Stimulated activated CD4-positive, alpha-beta T cell treated with anti-CD3 and anti-CD28 coated beads, Interleukin-2, amount 100 ng/mL, for 24 hours (primary cell): ENCODE measurements around the gene CBX1.
"Not testable (repeated sequence)": the region's sequence is repeated elsewhere in the genome, so short reads cannot be mapped to it uniquely, and the experiment has no call there.

ENCODE experiments used
- DNase-seq, 2 donors: peaks; one replicate each; pipeline ENCODE4 v3.0.0-alpha.2; 2020

CBX1 gene

GRCh38 chr17:48048384-48049126 lies 52.7 kb downstream of the CBX1 start:
- DNase-seq = peak; percentile 39 to 71

DNA sequence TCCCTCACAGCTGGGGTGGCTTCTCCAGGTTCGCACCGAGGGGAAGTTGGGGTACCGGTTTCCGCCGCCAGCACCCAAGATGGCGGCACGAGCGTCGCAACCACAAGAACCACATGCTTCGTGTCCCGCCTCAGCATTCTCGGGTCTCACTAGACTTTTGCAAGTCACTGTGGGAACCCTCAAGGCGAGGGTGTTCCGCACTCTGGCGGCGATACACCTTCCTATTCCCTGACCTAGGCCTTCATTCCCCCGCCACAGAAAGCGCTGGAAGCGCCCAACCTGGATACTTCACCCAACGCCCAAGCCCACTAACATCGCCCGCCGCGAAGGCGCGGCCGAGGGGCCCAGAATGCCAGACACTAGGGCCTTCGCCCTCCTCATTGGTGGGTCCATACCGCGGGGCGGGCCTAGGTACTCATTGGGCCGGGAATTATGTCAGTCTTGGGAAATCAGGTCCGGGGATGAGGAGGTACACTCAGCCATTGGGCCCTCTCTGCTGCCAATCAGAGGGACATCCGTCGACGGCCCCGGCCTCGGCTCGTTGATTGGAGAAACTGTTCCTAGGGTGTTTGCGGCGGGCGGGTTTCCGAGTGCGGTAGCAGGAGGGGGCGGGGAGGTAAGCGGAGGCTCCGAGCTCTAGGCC lies 53.4 kb downstream of the CBX1 start, which contains the start of gene NFE2L1:
TSS of gene NFE2L1 (plus strand) at position 619 of the 643 bp plus-strand sequence. CDS start 2,760 bp downstream, outside the sequence.
- DNase-seq = peak; percentile 96 to 98

DNA sequence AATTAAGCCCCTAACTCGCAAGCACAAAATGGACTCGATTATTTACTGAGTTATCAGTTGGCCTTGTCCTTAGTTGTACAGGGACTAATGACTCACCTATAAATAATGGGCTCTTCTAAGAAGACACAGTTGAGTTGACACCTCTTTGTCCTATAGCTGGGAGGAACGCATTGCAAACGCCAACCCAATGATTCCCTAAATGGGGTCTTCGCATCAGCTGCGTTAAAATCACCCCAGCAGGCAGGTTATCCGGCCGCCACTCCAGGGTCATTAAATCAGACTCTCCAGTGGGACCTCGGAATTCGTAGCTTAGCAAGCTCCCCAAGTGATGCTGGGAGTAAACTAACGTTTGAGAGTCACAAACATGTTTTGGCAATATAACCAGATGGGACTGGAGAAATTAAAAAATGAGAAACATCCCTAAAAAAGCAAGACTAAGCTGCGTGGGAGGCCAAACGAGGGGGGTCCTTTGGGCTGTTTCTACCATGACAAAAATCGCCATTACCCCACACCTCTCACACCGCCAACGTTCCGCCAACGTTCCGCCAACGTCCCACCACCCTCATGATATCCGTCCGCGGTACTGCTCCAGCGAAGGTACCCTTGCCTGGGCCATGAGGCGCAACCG lies 54.1 kb downstream of the CBX1 start:
- peak in 1 of 2 donors; percentile 36 for DNase-seq

- DNase-seq = no peak
These were observed 55.0 kb downstream of the CBX1 start for GRCh38 chr17:48046296-48046695.

DNA sequence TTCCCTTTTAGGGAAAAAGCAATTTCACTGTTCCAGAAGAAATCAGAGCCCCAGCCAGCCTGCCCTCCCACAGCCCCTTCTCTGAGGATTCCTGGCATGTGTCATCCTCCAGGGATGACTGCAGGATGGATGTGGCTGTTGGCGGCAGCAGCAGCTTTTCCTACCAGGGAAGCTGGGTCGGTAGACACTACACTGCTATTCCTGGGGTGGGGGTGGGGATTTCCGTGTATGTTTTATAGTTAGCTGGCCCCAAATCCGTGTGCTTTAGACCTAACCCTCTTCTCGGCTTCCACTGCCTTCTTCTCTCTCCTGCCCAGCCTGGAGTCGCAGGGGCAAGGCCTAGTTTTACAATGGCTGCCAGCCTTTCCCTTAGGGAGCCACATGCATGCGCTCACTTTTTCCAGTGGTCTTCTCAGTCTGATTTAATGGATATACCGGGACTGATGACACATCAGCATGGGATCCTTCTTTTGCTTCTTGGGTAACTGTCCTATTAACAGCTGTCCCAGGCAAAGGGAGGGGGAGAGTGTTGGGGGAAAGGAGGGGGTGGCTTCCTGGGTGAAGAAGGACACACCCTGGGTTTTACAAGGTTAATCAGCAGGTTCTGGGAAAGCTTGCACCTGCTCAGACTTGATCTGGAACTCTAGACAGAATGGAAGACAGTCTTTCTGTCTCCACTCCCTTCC lies 55.8 kb downstream of the CBX1 start:
- no peak for DNase-seq

GRCh38 chr17:48044851-48045250 lies 56.4 kb downstream of the CBX1 start:
- no peak for DNase-seq

DNA sequence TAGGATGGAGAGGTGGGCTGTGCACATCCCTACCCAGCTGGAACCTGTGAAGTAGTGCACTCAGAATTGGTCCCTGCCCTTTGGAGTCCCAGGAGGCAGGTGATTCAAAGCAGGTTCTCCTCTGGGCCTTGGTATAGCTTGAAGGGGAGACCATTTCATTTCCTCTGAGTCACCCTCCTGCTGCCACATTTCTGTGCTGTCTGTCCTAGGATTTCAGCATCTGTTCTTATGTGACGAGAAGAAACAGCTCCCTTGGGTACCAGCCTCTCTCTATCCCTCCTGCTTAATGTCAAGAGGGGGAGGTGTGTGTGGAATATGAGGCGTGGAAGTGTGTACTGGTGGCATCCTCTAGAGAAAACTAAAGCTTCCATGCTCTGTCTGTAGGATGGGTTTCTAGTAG lies 58.1 kb downstream of the CBX1 start:
- DNase-seq = no peak

- no peak for DNase-seq
These were observed 62.6 kb downstream of the CBX1 start for GRCh38 chr17:48038687-48039086.

DNA sequence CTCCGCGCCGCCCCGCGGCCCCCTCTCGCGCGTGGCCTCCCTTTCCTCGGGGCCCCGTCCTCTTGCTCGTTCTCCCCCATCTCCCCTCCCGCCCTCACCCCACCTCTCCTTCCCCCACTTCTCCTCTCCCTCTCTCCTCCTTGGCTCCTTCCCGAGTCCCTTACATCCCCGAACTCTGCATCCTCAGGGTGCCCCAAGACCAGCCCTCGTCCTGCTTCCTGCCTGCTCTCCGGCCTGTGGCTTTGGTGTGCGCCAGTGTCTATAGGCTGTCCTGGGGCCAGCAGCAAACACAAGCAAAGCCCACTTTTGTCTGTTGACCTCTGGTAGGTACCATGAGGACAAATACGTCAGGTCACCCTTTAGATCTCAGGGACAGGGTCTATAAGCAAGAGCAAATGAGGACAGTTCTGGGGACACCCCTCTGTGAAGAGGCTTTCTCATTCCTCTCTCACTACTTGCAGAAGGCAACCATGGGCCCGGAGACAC lies 63.4 kb downstream of the CBX1 start:
- DNase-seq = no peak

GRCh38 chr17:48037036-48037837 lies 64.0 kb downstream of the CBX1 start, which contains the start of gene COPZ2:
COPZ2 (minus strand) TSS chr17:48037797; CDS start chr17:48037777, 20 bp downstream.
- peak; percentile 67 to 69 for DNase-seq

DNA sequence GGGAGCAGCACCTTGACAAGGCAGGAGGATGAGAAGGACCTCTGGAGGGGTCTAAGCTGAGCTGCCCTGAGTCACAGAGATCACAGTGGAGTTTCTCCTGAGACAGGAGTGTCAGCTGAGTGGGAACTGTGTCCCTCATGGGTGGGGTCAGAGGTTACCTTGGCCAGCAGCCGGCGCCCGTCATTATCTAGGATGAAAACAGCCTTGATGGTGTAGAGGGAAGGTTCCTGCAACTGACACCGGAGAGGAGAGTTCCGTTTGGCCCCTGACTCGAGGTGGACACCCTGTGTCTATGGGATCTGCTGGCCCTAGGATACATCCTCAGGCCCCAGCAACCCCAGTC lies 64.6 kb downstream of the CBX1 start:
- no peak for DNase-seq

GRCh38 chr17:48034734-48035133 lies 66.5 kb downstream of the CBX1 start:
- DNase-seq = not testable (repeated sequence)

- DNase-seq = no peak
These were observed 69.3 kb downstream of the CBX1 start for GRCh38 chr17:48031966-48032365.

DNA sequence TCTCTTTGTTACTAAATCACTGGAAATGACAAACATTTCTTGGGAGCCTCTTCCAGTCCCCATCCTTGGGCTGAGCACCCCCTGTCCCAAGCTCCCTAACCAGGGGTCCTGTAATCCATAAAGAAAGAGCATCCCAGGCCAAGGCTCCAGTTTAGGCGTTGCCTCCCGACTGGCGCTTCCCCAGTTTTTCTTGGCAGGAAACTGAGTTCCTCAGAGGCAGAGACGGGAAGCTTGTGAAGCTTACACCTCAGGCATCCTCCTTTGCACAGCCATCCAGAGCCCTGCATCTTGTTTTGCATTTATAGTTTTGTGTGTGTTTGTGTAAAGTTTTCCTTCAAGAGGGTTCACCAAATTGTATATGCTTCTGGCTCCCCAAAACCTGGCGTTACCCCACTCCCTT lies 70.7 kb downstream of the CBX1 start:
- no peak for DNase-seq

DNA sequence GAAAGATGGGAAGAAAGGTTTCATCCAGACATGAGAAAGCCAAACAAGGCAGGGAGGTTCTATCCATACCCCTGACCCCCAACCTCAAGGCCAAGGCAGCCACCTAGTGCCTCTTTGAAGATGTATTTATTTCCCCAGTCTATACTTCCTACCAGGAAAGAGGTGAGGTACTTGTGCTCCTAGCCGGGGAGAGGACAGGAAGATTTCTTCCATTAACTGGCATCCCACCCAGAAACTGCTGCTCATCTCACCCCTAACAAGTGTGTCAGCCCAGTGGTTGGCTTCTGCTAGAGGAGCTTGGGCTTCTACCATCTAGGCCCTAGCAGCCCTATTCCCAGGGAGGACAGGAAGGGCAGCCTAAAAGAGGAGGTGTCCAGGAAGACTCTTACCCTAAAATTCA lies 72.5 kb downstream of the CBX1 start:
- no peak for DNase-seq

DNA sequence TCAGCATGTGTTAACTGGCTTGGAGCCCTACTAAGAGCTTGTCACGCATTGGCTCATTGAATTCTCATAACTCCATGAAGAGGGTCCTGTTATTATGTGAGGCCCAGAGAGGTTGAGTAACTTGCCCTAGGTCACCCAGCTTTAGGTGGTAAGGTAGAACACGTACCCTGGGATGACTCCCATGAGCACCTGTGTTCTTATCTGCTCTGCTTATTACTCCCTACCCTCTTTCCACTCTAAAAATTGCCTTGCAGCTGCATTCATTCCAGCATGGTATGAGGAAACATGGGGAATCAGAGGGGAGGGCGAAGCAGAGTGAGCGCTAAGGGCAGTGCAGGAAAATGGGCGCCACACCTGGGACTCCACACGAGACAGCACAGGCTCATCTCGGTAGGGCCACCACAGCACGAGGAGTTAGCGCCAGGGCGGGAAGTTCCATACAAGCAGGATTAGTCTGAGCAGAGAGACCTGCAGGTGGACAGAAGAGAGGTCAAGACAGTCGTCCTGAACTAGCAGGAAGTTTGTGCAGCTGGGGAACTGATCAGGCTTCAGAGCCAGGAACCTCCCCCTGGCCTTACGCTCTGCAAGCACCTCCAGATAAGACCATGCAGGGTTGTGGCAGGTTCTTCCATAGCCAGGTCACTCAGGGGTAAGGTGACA lies 73.8 kb downstream of the CBX1 start:
- DNase-seq = no peak

- DNase-seq = peak; percentile 77 to 79
These were observed 74.6 kb downstream of the CBX1 start for GRCh38 chr17:48026502-48027321.

- no peak for DNase-seq
These were observed 75.3 kb downstream of the CBX1 start for GRCh38 chr17:48025904-48026501.

GRCh38 chr17:48025040-48025903 lies 76.0 kb downstream of the CBX1 start:
- DNase-seq = peak; percentile 98
